Thoracic aorta (tissue), 2 donors: Measurements from ENCODE around the gene NCBP2. TPM values are rescaled to one million over a fixed set of nuclear protein-coding genes. Genes with fewer than 3 reads are reported as not detected.

Source experiments
- ATAC-seq: fragments of 150-250 bp; one replicate; pipeline ENCODE4 v1.8.0; 2017; ENCODE audit warnings: low read depth; ENCODE audit not compliant: insufficient number of reproducible peaks, low FRiP score
- DNase-seq: peaks from one replicate; pipeline ENCODE4 v3.0.0-alpha.2; 2020; ENCODE audit warnings: low spot score
- H3K27ac ChIP-seq, 2 donors: fragments of 200-600 bp; sonication (generic); 1 replicate in 1 of 2; 2 replicates in 1 of 2; pipeline ENCODE4 v1.5.1; 2016; ENCODE audit warnings: mild to moderate bottlenecking in 2 of 2, moderate library complexity in 2 of 2
- H3K27me3 ChIP-seq: fragments of 200-600 bp; sonication (generic); replicated peaks from 2 replicates; pipeline ENCODE4 v1.6.0; 2016; ENCODE audit warnings: mild to moderate bottlenecking; ENCODE audit not compliant: insufficient read depth
- H3K36me3 ChIP-seq: fragments of 200-600 bp; sonication (generic); one replicate; pipeline ENCODE4 v1.5.1; 2016
- H3K4me1 ChIP-seq, 2 donors: fragments of 200-600 bp; sonication (generic); 1 replicate in 1 of 2; 2 replicates in 1 of 2; pipeline versions ENCODE4 v1.5.1 to v1.6.0; 2016; ENCODE audit warnings: low read depth in 2 of 2, mild to moderate bottlenecking in 1 of 2; ENCODE audit not compliant: control insufficient read depth in 1 of 2
- H3K4me3 ChIP-seq: fragments of 200-600 bp; sonication (generic); 2 replicates; pipeline ENCODE4 v1.5.1; 2016; ENCODE audit warnings: mild to moderate bottlenecking
- H3K9me3 ChIP-seq: fragments of 200-600 bp; sonication (generic); 2 replicates; pipeline ENCODE4 v1.5.1; 2016
- CTCF ChIP-seq: fragments of 200-600 bp; sonication (generic); IDR thresholded peaks from one replicate; pipeline ENCODE4 v1.5.1; 2019; ENCODE audit warnings: antibody characterized with exemption
- total RNA-seq, 2 donors: library from RNA; depleted of rRNA; stranded (reverse); fragments of >200 nt; gene quantifications; one replicate each; pipeline versions ENCODE4 v1.1.0 to v1.2.3, GENCODE V29; 2016

The NCBP2 gene
- total RNA-seq, 2 donors from 2014 or later = 26.5 to 44.1 TPM

DNA sequence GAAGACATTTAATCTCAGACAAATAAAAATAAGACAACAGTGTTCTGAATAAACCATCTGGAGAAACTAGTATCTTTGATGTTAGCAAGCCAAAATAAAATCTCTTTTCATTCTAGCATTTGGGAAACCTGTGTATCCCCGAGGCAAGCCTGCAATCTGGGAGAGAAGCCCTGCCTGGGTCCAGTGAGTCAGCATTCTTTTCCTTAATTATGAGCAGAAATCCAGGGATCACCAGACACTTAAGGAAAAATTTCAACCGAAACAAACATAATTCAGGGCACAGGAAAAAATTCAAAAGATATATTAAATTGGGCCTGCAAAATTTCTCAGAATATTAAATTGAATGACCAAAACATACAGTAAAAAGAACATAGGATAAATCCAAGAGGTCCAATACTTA lies 4.2 kb downstream of the NCBP2 start:
- H3K27me3 ChIP-seq = no peaks in the 10 kb centered on the region
- H3K9me3 ChIP-seq = no peaks in the 10 kb centered on the region
- H3K4me3 ChIP-seq = no peak overlapping the region
- peaks cover 39% of the 10 kb centered on the region for H3K36me3 ChIP-seq
- H3K4me1 ChIP-seq = peaks cover 8 to 18% of the 10 kb centered on the region in 2 donors
- no peak for DNase-seq
- TF ChIP-seq CTCF = no peak
- H3K27ac ChIP-seq = no peak overlapping the region
- no peak for ATAC-seq

DNA sequence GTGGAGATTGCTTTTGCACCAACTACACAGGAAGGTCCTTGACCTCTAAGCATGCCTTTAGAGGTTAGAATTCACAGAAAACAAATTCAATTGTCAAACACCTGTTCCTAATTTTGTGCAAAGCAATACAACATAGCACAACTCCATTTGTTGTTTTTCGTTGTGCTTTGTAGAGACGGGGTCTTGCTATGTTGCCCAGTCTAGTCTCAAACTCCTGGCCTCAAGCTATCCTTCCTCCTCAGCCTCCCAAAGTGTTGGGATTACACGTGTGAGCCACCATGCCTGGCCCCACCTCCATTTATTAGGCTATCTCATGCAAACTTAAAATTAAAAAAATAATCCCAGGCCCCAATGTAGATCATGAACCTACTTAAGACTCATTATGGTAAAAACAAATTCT lies 6.0 kb downstream of the NCBP2 start:
- no peaks in the 10 kb centered on the region for H3K9me3 ChIP-seq
- H3K36me3 ChIP-seq = peaks cover 49% of the 10 kb centered on the region
- no peak for DNase-seq

DNA sequence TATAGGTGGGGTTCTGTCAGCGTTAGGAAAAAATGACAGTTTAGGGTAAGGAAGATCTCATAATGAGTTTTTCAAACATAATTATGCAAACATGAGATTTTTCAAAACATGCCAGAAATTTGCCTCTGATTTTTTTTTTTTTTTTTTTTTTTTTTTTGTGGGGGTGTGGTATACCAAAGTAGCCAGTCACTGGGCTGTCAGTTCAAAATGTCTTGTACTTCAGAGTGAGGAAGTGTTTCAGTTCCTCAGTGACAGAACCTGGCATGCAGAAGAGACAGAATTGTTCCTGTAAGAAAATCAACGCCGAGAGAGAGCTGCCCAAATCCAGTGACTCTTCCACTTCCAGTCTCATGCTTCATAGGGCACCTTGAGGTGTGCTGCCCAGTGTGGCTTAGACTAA lies 9.7 kb downstream of the NCBP2 start:
- no peak for DNase-seq
- Histone ChIP-seq H3K27ac (no peak overlapping the region), H3K27me3 (no peaks in the 10 kb centered on the region), H3K4me1 (no peaks in the 10 kb centered on the region), H3K4me3 (no peak overlapping the region), H3K9me3 (no peaks in the 10 kb centered on the region), H3K36me3 (peaks cover 58% of the 10 kb centered on the region)
- TF ChIP-seq CTCF = no peak
- ATAC-seq = no peak

More for the DNA sequence above, 6.0 kb downstream of the NCBP2 start:
- no peak for TF ChIP-seq CTCF
- peaks cover 7 to 13% of the 10 kb centered on the region in 2 donors for H3K4me1 ChIP-seq
- H3K27ac ChIP-seq = no peak overlapping the region
- H3K27me3 ChIP-seq = no peaks in the 10 kb centered on the region
- H3K4me3 ChIP-seq = no peak overlapping the region
- ATAC-seq = no peak

DNA sequence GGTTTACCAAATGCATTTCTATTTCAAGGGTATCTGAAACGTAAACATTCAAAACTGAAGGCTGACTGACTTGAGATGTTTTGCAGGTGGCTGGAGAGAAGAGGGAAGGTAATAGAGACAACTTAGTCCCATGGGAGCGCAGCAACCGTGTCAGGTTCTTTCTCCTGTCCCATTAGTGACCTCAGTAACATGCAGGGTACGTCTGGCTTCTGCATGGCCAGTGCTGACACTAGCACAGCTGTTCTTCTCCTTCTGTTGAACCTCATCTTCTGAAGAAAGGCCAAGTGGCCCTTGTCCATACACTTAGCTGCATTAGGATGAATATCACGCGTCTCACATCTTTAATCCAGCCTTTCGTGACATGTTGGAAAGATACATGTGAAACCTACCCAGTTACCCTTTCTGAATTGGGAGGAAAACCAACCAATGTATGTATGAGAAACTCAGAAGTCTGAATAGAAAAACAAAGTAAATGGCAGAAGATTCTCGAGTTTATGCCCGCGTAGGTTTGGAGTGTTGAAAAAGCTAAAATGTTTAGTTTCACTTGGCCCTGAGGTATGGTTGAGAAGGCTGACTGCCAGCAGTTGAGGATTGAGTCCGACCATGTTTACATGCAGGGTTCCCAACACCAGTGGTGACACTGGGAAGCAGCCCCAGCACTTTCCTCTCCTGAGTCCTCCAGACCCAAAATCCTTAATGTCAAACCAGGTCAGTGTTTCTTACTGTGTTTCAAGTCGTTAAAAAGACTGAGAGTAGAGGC lies 10.3 kb downstream of the NCBP2 start:
- H3K4me1 ChIP-seq = no peaks in the 10 kb centered on the region
- no peak overlapping the region for H3K4me3 ChIP-seq
- ATAC-seq = no peak
- H3K9me3 ChIP-seq = no peaks in the 10 kb centered on the region
- H3K27me3 ChIP-seq = no peaks in the 10 kb centered on the region
- DNase-seq = no peak
- no peak overlapping the region for H3K27ac ChIP-seq
- peaks cover 55% of the 10 kb centered on the region for H3K36me3 ChIP-seq
- no peak for TF ChIP-seq CTCF

GRCh38 chr3:196931157-196931556 lies 11.2 kb downstream of the NCBP2 start:
- DNase-seq (no peak), ATAC-seq (no peak)
- Histone ChIP-seq H3K4me3 (no peak overlapping the region), H3K27me3 (no peaks in the 10 kb centered on the region), H3K27ac (no peak overlapping the region), H3K9me3 (no peaks in the 10 kb centered on the region), H3K4me1 (no peaks in the 10 kb centered on the region), H3K36me3 (peaks cover 51% of the 10 kb centered on the region)
- no peak for TF ChIP-seq CTCF
